NT2/D1 (cell line): ENCODE measurements around the gene OMD.

Experiments
- SUZ12 ChIP-seq: IDR thresholded peaks from 2 replicates; pipeline ENCODE4 v1.6.1; 2011; ENCODE audit not compliant: insufficient read length, insufficient read depth; ENCODE audit errors: extremely low read depth
- YY1 ChIP-seq: IDR thresholded peaks from 2 replicates; pipeline ENCODE4 v1.6.1; 2011; ENCODE audit not compliant: insufficient read length, insufficient read depth

DNA sequence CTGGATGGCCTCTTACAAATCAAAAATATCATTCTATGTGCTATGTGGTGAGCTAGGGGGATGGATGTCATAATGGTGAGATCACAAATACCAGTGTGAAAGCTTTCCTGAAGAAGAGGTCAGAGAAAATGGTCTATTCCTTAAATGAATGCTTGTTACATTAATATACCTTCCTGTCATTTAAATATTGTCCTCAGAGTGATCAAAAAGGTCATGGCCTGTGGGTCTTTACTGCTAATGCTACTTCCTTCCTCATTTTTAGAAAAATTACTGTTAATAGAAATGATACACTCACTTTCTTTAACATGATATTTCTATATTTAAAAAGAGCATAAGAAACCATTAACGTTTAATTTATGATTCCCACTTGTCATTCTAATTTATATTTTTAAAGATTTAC is 9.7 kb downstream of the OMD start:
- TF ChIP-seq SUZ12 (no peak), YY1 (no peak)
